H1 (cell line): ENCODE results near the gene MTCH1.

Source experiments
- CHD1 ChIP-seq: IDR thresholded peaks from 2 replicates; pipeline ENCODE4 v1.6.1; 2012; ENCODE audit warnings: low read depth, low read length, improper control_type of control experiment
- CHD2 ChIP-seq: IDR thresholded peaks from 2 replicates; pipeline ENCODE4 v1.6.1; 2012; ENCODE audit warnings: low read length, improper control_type of control experiment
- CREB1 ChIP-seq: IDR thresholded peaks from 2 replicates; pipeline ENCODE4 v1.6.1; 2012; ENCODE audit warnings: inconsistent platforms
- KDM5A ChIP-seq: fragments of 200-600 bp; IDR thresholded peaks from 2 replicates; pipeline ENCODE4 v1.7.1; 2012; ENCODE audit warnings: mild to moderate bottlenecking, low read length, inconsistent platforms, mixed read lengths
- POLR2A ChIP-seq, 2 experiments: IDR thresholded peaks; 1 replicate in 1 of 2; 2 replicates in 1 of 2; pipeline ENCODE4 v1.6.1; 2011; ENCODE audit warnings: low read depth in 2 of 2, low read length in 2 of 2, mild to moderate bottlenecking in 2 of 2; ENCODE audit errors: control extremely low read depth in 1 of 2
- POLR2AphosphoS5 ChIP-seq: IDR thresholded peaks from 2 replicates; pipeline ENCODE4 v1.6.1; 2011; ENCODE audit warnings: low read depth, low read length
- POU5F1 ChIP-seq: IDR thresholded peaks from 2 replicates; pipeline ENCODE4 v1.6.1; 2011; ENCODE audit warnings: low read depth, mild to moderate bottlenecking, low read length, moderate library complexity
- RAD21 ChIP-seq, 2 experiments: IDR thresholded peaks in 1 of 2; conservative IDR thresholded peaks in 1 of 2; 2 replicates each; pipeline ENCODE4 v1.6.1; 2011; ENCODE audit warnings: low read depth in 2 of 2, low read length in 2 of 2, improper control_type of control experiment in 1 of 2, inconsistent platforms in 1 of 2, mild to moderate bottlenecking in 1 of 2, moderate library complexity in 1 of 2
- RXRA ChIP-seq: IDR thresholded peaks from 2 replicates; pipeline ENCODE4 v1.6.1; 2011; ENCODE audit warnings: low read depth, mild to moderate bottlenecking, low read length, moderate library complexity; ENCODE audit not compliant: insufficient read depth
- SIX5 ChIP-seq: IDR thresholded peaks from 2 replicates; pipeline ENCODE4 v1.6.1; 2011; ENCODE audit warnings: mild to moderate bottlenecking, low read depth, low read length
- TCF12 ChIP-seq: IDR thresholded peaks from 2 replicates; pipeline ENCODE4 v1.6.1; 2011; ENCODE audit warnings: low read depth, mild to moderate bottlenecking, low read length
- TF ChIP-seq, protein P1 (sequence below): IDR thresholded peaks from 2 replicates; pipeline ENCODE4 v1.6.1; 2012; ENCODE audit warnings: inconsistent platforms
- TF ChIP-seq, protein P2 (sequence below), 3 experiments: IDR thresholded peaks; 1 replicate in 2 of 3; 2 replicates in 1 of 3; pipeline versions ENCODE4 v1.5.1 to v1.6.1; 2011; ENCODE audit warnings: low read length in 3 of 3, mild to moderate bottlenecking in 3 of 3, inconsistent platforms in 2 of 3, low read depth in 1 of 3, moderate library complexity in 1 of 3; ENCODE audit not compliant: insufficient read depth in 1 of 3; ENCODE audit errors: control extremely low read depth in 1 of 3

DNA sequence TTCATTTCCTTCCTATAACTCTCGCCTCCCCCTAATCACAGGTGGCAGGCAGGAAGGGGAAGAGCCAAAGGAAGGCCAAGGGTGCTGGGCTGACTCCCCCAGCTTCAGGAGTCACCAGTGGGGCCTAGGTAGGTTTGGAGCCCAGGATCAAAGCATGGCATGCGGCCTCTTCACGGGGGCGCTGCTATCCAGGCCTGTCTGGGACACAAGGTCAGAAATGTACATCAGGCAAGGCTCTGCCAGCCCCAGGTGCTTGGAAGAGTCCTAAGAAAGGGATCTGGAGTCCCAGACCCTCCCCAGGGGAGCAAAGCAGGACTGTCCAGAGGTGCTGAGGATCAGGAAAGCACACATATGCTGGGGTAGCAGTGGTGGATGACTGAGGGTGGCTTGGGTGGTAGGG lies 21.1 kb downstream of the MTCH1 start:
- TF ChIP-seq POLR2AphosphoS5: no peak
- TF ChIP-seq CREB1: no peak
- no peak for TF ChIP-seq RAD21 (IDR thresholded peaks at IDR 0.05 in 1 of 2, conservative IDR thresholded peaks at IDR 0.05 in 1 of 2; ENCODE audit: low read depth in 2 of 2, low read length in 2 of 2)
- TF ChIP-seq, protein P1, sequence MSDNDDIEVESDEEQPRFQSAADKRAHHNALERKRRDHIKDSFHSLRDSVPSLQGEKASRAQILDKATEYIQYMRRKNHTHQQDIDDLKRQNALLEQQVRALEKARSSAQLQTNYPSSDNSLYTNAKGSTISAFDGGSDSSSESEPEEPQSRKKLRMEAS: no peak
- TF ChIP-seq, protein P2, sequence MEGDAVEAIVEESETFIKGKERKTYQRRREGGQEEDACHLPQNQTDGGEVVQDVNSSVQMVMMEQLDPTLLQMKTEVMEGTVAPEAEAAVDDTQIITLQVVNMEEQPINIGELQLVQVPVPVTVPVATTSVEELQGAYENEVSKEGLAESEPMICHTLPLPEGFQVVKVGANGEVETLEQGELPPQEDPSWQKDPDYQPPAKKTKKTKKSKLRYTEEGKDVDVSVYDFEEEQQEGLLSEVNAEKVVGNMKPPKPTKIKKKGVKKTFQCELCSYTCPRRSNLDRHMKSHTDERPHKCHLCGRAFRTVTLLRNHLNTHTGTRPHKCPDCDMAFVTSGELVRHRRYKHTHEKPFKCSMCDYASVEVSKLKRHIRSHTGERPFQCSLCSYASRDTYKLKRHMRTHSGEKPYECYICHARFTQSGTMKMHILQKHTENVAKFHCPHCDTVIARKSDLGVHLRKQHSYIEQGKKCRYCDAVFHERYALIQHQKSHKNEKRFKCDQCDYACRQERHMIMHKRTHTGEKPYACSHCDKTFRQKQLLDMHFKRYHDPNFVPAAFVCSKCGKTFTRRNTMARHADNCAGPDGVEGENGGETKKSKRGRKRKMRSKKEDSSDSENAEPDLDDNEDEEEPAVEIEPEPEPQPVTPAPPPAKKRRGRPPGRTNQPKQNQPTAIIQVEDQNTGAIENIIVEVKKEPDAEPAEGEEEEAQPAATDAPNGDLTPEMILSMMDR (IDR thresholded peaks at IDR 0.05; ENCODE audit: control extremely low read depth in 1 of 3, insufficient read depth in 1 of 3, low read depth in 1 of 3, low read length in 3 of 3): no peak
- TF ChIP-seq RXRA: no peak
- TF ChIP-seq TCF12: no peak
- no peak for TF ChIP-seq POLR2A (IDR thresholded peaks at IDR 0.05; ENCODE audit: control extremely low read depth in 1 of 2, low read depth in 2 of 2, low read length in 2 of 2)
- no peak for TF ChIP-seq SIX5
- no peak for TF ChIP-seq POU5F1
- TF ChIP-seq CHD1: no peak
- TF ChIP-seq KDM5A: no peak
- no peak for TF ChIP-seq CHD2
